Left ventricle myocardium inferior (tissue), 1 donor: ENCODE results near the gene MRPL28. TPM values are rescaled to one million over a fixed set of nuclear protein-coding genes. Genes with fewer than 3 reads are reported as not detected.

Source experiments
- DNase-seq: peaks from one replicate; pipeline ENCODE4 v3.0.0-alpha.2; 2020
- H3K27ac ChIP-seq: fragments of 200-600 bp; replicated peaks from 2 replicates; pipeline ENCODE4 v1.8.0; 2021
- H3K27me3 ChIP-seq: fragments of 200-600 bp; 2 replicates; pipeline ENCODE4 v1.8.0; 2021; ENCODE audit warnings: low read depth
- H3K36me3 ChIP-seq: fragments of 200-600 bp; 2 replicates; pipeline ENCODE4 v1.8.0; 2021
- H3K4me1 ChIP-seq: fragments of 200-600 bp; 2 replicates; pipeline ENCODE4 v1.8.0; 2021
- H3K4me3 ChIP-seq: fragments of 200-600 bp; 2 replicates; pipeline ENCODE4 v1.8.0; 2021; ENCODE audit warnings: mild to moderate bottlenecking, moderate library complexity
- H3K9me3 ChIP-seq: fragments of 200-600 bp; replicated peaks from 2 replicates; pipeline ENCODE4 v1.8.0; 2021
- intact Hi-C: fragments of 100-400 bp; cut with micrococcal nuclease; formaldehyde crosslinking; loops from one replicate; pipeline ENCODE4 v1.11.0; 2022
- total RNA-seq: library from RNA; stranded (reverse); fragmentation: NEBNext Ultra II Directional; extraction: Animal tissue kit (Norgen Biotek cat#: 25700); gene quantifications from one replicate; pipeline ENCODE4 v1.2.1, GENCODE V29; 2021
- TF ChIP-seq, protein P1 (sequence below): fragments of 200-600 bp; IDR thresholded peaks from 2 replicates; pipeline ENCODE4 v1.8.0; 2021; ENCODE audit warnings: antibody characterized with exemption, mild to moderate bottlenecking, borderline replicate concordance
- donor health status: DM: no; HTN: yes; CAD: no; lungs with severe emphysema.

Gene MRPL28
- total RNA-seq, 1 donor from 2014 or later, result 76.1 TPM

DNA sequence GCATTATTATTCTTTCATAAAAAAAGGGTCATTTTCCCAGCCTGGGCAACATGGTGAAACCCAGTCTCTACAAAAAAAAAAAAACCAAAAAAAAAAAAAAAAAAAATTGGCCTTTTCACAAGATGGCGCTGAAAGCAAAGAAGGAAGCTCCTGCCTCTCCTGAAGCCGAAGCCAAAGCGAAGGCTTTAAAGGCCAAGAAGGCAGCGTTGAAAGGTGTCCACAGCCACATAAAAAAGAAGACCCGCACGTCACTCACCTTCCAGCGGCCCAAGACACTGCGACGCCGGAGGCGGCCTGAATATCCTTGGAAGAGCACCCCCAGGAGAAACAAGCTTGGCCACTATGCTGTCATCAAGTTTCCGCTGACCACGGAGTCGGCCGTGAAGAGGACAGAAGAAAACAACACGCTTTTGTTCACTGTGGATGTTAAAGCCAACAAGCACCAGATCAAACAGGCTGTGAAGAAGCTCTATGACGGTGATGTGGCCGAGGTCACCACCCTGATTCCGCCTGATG lies 16.4 kb upstream of the MRPL28 start:
- Histone ChIP-seq H3K9me3 (no peaks in the 10 kb centered on the region), H3K36me3 (no peaks in the 10 kb centered on the region), H3K27ac (peak overlapping the region; percentile 80), H3K4me1 (peaks cover 58% of the 10 kb centered on the region), H3K27me3 (no peaks in the 10 kb centered on the region), H3K4me3 (no peak overlapping the region)
- DNase-seq, result no peak
- TF ChIP-seq, protein P1, sequence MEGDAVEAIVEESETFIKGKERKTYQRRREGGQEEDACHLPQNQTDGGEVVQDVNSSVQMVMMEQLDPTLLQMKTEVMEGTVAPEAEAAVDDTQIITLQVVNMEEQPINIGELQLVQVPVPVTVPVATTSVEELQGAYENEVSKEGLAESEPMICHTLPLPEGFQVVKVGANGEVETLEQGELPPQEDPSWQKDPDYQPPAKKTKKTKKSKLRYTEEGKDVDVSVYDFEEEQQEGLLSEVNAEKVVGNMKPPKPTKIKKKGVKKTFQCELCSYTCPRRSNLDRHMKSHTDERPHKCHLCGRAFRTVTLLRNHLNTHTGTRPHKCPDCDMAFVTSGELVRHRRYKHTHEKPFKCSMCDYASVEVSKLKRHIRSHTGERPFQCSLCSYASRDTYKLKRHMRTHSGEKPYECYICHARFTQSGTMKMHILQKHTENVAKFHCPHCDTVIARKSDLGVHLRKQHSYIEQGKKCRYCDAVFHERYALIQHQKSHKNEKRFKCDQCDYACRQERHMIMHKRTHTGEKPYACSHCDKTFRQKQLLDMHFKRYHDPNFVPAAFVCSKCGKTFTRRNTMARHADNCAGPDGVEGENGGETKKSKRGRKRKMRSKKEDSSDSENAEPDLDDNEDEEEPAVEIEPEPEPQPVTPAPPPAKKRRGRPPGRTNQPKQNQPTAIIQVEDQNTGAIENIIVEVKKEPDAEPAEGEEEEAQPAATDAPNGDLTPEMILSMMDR, result no peak
- intact Hi-C loops, result no loop called here

DNA sequence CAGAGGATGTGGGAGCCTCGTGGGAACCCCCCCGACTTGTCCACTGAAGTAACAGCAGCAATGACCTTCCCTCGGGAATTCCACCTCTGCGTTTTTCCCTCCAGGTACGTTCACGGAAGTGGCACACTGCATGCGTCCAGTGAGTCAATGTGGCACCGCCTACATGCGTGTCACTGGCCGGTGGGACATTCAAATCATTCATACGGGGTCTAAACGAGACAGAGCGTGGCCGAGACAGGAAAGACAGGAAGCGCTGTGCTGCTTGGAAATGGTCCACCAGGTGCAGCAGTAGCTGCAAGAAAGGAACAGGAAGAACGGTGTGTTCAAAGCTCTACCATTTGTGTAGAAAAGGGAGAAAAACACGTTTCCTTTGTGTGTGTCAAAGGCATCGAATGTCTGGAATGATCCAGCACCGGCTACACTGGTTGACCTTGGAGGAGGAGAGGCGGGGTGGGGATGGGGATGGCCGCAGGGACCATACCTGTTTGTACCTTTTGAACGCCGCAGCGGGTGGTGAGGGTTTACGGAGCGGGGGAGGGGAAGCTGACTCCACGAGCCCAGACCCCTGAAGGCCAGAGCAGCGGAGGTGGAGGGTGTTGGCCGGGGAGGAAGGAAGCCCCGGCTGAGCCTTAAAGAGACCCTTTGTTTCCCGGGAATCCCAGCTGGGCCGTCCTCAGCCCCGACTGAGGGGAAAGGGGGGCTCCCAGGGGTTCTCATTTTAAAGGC lies 13.2 kb upstream of the MRPL28 start:
- intact Hi-C loops, result no loop called here
- H3K4me3 ChIP-seq, result peak overlapping the region; percentile 77
- no peak for DNase-seq
- H3K27me3 ChIP-seq, result no peaks in the 10 kb centered on the region
- peak overlapping the region; percentile 78 for H3K27ac ChIP-seq
- no peaks in the 10 kb centered on the region for H3K9me3 ChIP-seq
- H3K4me1 ChIP-seq, result peaks cover 76% of the 10 kb centered on the region
- no peaks in the 10 kb centered on the region for H3K36me3 ChIP-seq
- TF ChIP-seq, protein P1, result no peak

DNA sequence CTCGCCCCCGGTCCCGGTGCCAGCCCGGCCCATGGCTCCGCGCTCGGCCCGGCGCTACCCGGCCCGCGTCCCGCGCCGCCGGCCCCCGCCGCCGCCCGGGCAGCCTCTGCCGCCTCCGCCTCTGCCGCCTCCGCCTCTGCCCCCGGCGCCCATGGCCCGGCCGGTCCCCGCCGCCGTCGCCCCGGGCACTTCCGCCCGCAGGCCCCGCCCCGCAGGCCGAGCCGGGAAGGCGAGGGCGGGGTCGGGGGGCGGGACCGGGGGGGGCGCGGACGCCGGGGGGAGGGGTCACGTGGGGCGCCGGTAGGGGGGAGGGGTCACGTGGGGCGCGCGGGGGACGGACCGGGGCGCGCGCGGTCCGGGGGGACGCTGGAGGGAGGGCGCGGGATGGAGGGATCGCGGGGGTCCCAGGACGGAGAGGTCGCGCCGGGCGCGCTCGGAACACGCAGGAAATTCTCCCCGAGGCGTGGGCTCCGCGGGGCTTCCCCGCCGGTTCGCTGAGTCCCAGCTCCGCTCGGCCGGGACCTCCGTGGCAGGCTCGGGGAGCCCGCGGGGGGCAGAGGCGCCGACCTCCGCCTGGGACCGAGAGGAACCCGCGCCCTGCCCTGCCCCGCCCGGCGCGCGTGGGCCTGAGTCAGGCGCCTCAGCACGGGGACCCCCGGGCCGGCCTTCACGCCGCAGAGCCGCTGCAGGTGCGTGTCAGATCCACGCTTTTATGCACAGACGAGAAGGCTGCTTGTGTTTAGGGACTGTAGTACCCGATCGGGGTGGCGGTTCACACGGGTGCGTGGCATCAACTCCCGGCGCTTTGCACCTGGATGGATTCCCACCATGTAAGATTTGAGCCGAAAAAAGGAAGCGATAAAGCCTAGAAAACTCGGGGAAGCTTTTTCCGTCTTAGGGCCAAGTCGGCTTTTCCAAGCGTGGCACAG lies 11.7 kb upstream of the MRPL28 start, which contains the start of gene PGAP6:
Gene PGAP6, minus strand, starts transcription at position 190 of the 929 bp plus-strand sequence. Its CDS starts 157 bp downstream, at position 33.
- H3K4me1 ChIP-seq, result peaks cover 68% of the 10 kb centered on the region
- TF ChIP-seq, protein P1, result no peak
- no peaks in the 10 kb centered on the region for H3K9me3 ChIP-seq
- intact Hi-C loops, result no loop called here
- no peaks in the 10 kb centered on the region for H3K27me3 ChIP-seq
- H3K4me3 ChIP-seq, result peak within 1 kb of the TSS; percentile 77
- H3K36me3 ChIP-seq, result peaks cover 6% of the 10 kb centered on the region
- DNase-seq, result peak; percentile 68
- peak within 1 kb of the TSS; percentile 83 for H3K27ac ChIP-seq

DNA sequence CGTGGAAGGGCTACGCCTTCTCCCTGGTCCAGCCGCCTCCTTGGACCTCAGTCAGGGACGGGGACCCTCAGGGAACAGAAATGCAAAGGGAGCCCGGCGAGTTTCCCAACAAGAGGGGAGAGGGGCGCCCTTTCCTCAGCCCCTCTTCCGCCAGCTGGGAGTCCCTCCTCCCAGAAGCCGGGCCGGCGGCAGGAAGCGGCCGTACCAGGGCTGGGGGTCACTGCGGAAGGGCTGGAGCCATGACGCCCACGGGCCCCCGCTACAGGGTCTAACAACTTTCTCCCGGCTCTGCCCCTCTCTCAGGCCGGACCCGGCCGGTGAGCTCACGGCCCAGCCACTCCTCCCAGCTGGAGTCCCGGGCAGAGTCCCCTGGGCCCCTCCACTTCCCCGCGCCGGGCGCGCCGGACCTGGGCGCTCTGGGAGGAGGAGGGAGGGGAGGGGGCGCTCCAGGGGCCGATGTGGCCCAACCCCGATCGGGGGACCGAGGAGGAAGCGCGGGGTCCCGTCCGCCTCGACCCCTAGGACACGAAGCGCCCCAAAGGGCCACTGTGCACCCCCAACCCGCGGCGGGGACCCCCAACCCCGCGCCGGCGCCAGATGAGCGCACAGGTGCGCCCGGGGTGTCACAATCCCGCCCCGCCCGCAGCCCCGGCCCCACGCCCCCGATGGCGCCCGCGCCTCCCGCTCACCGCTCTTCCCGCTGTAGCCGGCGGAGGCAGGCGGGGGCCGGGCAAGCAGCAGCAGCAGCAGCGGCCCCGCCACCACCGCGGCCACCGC lies 10.9 kb upstream of the MRPL28 start:
- H3K4me3 ChIP-seq, result peak overlapping the region; percentile 77
- TF ChIP-seq, protein P1, result no peak
- no peaks in the 10 kb centered on the region for H3K9me3 ChIP-seq
- H3K36me3 ChIP-seq, result peaks cover 15% of the 10 kb centered on the region
- intact Hi-C loops, result no loop called here
- H3K4me1 ChIP-seq, result peaks cover 61% of the 10 kb centered on the region
- no peak for DNase-seq
- H3K27ac ChIP-seq, result peak overlapping the region; percentile 83
- no peaks in the 10 kb centered on the region for H3K27me3 ChIP-seq

DNA sequence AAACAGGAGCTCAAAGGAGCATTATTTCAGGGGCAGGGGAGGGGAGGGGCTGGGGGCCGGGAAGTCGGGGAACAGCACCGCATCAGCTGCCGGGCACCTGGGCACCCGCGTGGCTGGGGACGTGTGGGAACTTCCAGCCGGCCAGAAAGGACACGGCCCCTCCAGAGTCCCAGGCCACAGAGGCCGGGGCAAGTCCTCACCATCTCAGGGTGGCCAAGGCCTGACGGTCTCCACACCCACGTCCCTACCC lies 10.3 kb upstream of the MRPL28 start:
- Histone ChIP-seq H3K36me3 (peaks cover 20% of the 10 kb centered on the region), H3K27ac (peak overlapping the region; percentile 83)
- TF ChIP-seq, protein P1, result no peak

More for the DNA sequence above, 10.3 kb upstream of the MRPL28 start:
- no peak for DNase-seq
- Histone ChIP-seq H3K9me3 (no peaks in the 10 kb centered on the region), H3K4me1 (peaks cover 59% of the 10 kb centered on the region), H3K4me3 (peak overlapping the region; percentile 77), H3K27me3 (no peaks in the 10 kb centered on the region)
- intact Hi-C loops, result no loop called here
